MCF 10A (cell line): ENCODE measurements around the gene SETBP1. TPM values are rescaled to one million over a fixed set of nuclear protein-coding genes. Genes with fewer than 3 reads are reported as not detected.

ENCODE experiments used
- BruUV-seq: library from RNA; stranded (reverse); fragments of 400-500 nt; replicated peaks from 2 replicates; lab custom pipeline; 2021; lab: Mats Ljungman, UMichigan
- CTCF ChIA-PET: fragments of 300-600 bp; sonication (Branson Sonifier 250); formaldehyde crosslinking; extraction: SDS; loops from one replicate; lab custom pipeline; 2021; ENCODE audit warnings: antibody characterized with exemption, inconsistent platforms; lab: Yijun Ruan, JAX
- POLR2A ChIA-PET: fragments of 300-600, 350-650 bp; sonication (Branson Sonifier 250); formaldehyde crosslinking; extraction: SDS; loops from one replicate; lab custom pipeline; 2020; ENCODE audit warnings: antibody characterized with exemption, inconsistent platforms; lab: Yijun Ruan, JAX
- DNase-seq: peaks from one replicate; pipeline ENCODE4 v3.0.0-alpha.2; 2018; ENCODE audit not compliant: unreplicated experiment
- H3K27ac Mint-ChIP-seq: one replicate; pipeline ENCODE4 v1.8.0; 2022; ENCODE audit warnings: mild to moderate bottlenecking, low read depth, mixed read lengths; ENCODE audit not compliant: unreplicated experiment
- H3K27me3 Mint-ChIP-seq: one replicate; pipeline ENCODE4 v1.8.0; 2022; ENCODE audit warnings: mixed read lengths; ENCODE audit not compliant: insufficient read depth, unreplicated experiment
- H3K36me3 Mint-ChIP-seq: one replicate; pipeline ENCODE4 v1.8.0; 2022; ENCODE audit warnings: mild to moderate bottlenecking, moderate library complexity, mixed read lengths; ENCODE audit not compliant: insufficient read depth, unreplicated experiment
- H3K4me1 Mint-ChIP-seq: one replicate; pipeline ENCODE4 v1.8.0; 2022; ENCODE audit warnings: mixed read lengths; ENCODE audit not compliant: insufficient read depth, unreplicated experiment
- H3K4me3 Mint-ChIP-seq: one replicate; pipeline ENCODE4 v1.8.0; 2022; ENCODE audit warnings: mild to moderate bottlenecking, moderate library complexity, mixed read lengths; ENCODE audit not compliant: unreplicated experiment
- H3K9me3 Mint-ChIP-seq: one replicate; pipeline ENCODE4 v1.8.0; 2022; ENCODE audit warnings: mixed read lengths; ENCODE audit not compliant: unreplicated experiment
- CTCF ChIP-seq: fragments of 200-600 bp; IDR thresholded peaks from one replicate; pipeline ENCODE4 v1.8.0; 2022; ENCODE audit warnings: antibody characterized with exemption, mild to moderate bottlenecking; ENCODE audit not compliant: unreplicated experiment
- intact Hi-C: fragments of 100-400 bp; cut with micrococcal nuclease; formaldehyde crosslinking; loops from 2 replicates; pipeline ENCODE4 v1.14.1; 2022
- total RNA-seq: library from RNA; stranded (reverse); gene quantifications from 2 replicates; pipeline ENCODE4 v1.2.3, GENCODE V29; 2022

The SETBP1 gene
- total RNA-seq, 1 experiment from 2014 or later: 4.8 TPM

DNA sequence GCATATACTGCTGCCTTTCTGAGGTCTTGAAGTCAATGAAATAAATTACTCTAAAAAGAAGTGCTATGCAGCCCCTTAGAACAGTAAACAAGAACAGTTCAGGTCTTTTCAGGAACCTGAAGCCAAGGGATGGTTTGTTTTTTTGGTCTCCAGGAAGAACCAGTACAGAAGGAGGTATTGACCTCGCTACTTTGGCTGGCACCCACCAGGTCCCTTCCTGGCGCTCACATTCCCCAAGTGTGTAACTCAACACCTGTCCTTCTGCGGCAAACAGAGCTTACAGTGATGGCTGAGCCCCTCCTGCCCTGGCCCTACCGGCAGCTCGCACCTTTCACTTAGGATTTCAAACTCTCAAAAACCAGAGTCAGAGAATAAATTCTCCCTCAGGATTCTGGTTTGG lies 51.9 kb downstream of the SETBP1 start:
- intact Hi-C loops: loop anchor here (10.0 kb wide), 1 partner anchor 48 kb away; the partner anchor contains the start of gene SETBP1
- Mint-ChIP-seq H3K9me3 (no peaks in the 10 kb centered on the region), H3K4me3 (peak overlapping the region; percentile 46), H3K4me1 (peaks cover 42% of the 10 kb centered on the region), H3K27me3 (no peaks in the 10 kb centered on the region), H3K36me3 (no peaks in the 10 kb centered on the region), H3K27ac (peak overlapping the region; percentile 76)
- BruUV-seq: TSS peak; percentile 68
- CTCF ChIA-PET: interaction anchor here (0.7 kb wide), 2 partner anchors 385 to 652 kb away, joined by 4 read pairs; no protein-coding TSS in a partner anchor
- POLR2A ChIA-PET: interaction anchor here (0.6 to 1.4 kb wide), 18 partner anchors 15 to 437 kb away, joined by 3 to 5 read pairs (median 3); no protein-coding TSS in a partner anchor
- DNase-seq: no peak
- TF ChIP-seq CTCF: no peak

DNA sequence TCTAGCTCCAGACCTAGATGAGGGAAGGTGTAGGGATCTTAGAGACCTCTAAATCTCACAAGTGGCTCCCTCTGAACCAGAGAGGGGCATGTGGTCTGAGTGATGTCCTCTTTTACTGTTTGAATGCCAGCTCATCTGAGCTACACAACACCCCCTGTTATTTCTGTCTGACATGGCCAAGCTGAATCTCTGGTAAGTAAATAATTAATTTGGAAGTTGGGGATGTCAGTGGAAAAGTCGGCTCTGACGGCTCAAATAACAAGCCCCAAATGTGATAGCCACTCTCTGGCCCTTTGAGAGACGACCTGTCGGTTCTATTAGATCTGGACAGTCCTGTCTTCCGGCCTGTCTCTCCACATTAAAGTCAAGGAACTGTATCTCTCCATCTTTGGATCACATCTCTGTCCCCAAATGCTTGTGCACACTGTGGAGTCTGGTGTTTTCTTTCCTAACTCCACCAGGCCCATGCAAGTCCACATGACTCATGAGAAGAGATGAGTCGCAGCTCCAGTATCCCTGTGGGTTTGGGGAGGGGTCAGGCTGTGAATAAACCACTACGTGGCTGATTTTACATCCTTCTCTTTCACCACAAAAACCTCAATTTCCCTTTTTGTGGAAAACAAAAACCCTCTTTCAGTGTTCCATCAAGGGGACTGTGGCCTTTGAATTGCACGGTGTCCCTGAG lies 52.5 kb downstream of the SETBP1 start:
- H3K4me1 Mint-ChIP-seq: peaks cover 42% of the 10 kb centered on the region
- no peak for TF ChIP-seq CTCF
- ChIA-PET CTCF (interaction anchor here (0.5 to 1.1 kb wide), 3 partner anchors 327 to 651 kb away, joined by 3 to 4 read pairs (median 4); no protein-coding TSS in a partner anchor), POLR2A (interaction anchor here (0.7 to 1.4 kb wide), 11 partner anchors 15 to 917 kb away, joined by 3 to 5 read pairs (median 3); no protein-coding TSS in a partner anchor)
- H3K27ac Mint-ChIP-seq: peak overlapping the region; percentile 76
- no peaks in the 10 kb centered on the region for H3K27me3 Mint-ChIP-seq
- no peak overlapping the region for H3K4me3 Mint-ChIP-seq
- peak; percentile 83 for DNase-seq
- intact Hi-C loops: loop anchor here (10.0 kb wide), 1 partner anchor 48 kb away; the partner anchor contains the start of gene SETBP1
- no peaks in the 10 kb centered on the region for H3K36me3 Mint-ChIP-seq
- TSS peak; percentile 81 for BruUV-seq
- no peaks in the 10 kb centered on the region for H3K9me3 Mint-ChIP-seq

GRCh38 chr18:44733754-44734465 lies 53.2 kb downstream of the SETBP1 start:
- intact Hi-C loops: loop anchor here (10.0 kb wide), 1 partner anchor 49 kb away; the partner anchor contains the start of gene SETBP1
- peak overlapping the region; percentile 76 for H3K27ac Mint-ChIP-seq

More at GRCh38 chr18:44733754-44734465, 53.2 kb downstream of the SETBP1 start:
- TF ChIP-seq CTCF: no peak
- Mint-ChIP-seq H3K27me3 (no peaks in the 10 kb centered on the region), H3K9me3 (no peaks in the 10 kb centered on the region), H3K4me1 (peaks cover 42% of the 10 kb centered on the region), H3K4me3 (no peak overlapping the region), H3K36me3 (no peaks in the 10 kb centered on the region)
- CTCF ChIA-PET: interaction anchor here (0.6 to 1.1 kb wide), 3 partner anchors 91 to 603 kb away, joined by 3 to 4 read pairs (median 3); no protein-coding TSS in a partner anchor
- DNase-seq: no peak
- POLR2A ChIA-PET: interaction anchor here (0.7 to 1.3 kb wide), 5 partner anchors 15 to 918 kb away, joined by 3 to 4 read pairs (median 3); no protein-coding TSS in a partner anchor
- BruUV-seq: no TSS peak
